ENCODE results near the gene CLCN7.

DNA sequence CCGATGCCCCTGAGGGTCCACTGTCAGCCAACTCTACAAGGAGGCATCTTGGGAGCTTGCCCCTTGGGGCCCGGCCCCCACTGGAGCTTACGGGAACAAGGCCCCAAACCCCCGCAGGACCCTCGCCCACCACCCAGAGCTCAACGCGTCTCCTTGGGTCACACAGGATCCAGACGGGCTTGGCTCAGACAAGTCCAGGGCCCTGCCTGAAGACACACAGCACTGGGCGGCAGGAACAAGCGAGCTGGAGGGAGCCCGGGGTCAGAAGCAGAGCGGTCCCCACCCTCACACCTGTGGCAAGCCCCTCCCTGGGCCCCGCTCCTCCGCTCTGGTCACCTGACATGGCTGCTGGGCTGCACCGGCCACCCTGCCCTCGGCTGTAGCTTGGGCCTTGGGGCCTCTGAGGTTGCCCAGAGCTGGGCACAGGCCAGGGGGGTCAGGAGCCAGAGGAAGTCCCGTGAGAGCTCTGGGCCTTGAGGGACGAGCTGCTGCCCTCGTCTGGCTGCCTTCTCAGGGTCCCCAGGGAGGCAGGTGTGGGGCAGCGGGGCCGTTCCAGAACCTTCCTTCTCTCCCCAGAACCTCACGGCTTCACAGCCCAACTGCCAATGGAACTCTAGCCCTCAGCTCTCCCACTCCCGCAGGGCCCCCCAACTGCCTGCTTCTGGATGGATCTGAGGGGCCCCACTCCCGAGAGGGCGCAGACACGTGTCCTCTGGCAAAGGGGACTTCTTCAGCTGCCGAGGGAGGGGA, 30.7 kb downstream of the CLCN7 start, which contains the start of gene CCDC154:
- TF ChIP-seq CTCF (IDR thresholded peaks at IDR 0.05) = no peak
- TF ChIP-seq POLR2AphosphoS5 (IDR thresholded peaks at IDR 0.05) = no peak

Data from prostate gland (tissue), 2 donors.